ENCODE measurements around the gene LZTS3. TPM values are rescaled to one million over a fixed set of nuclear protein-coding genes. Genes with fewer than 3 reads are reported as not detected.
A peak's percentile ranks its signal among the peaks of the same experiment; 100 is the strongest.

Gene LZTS3
- total and polyA plus RNA-seq, 2 of the 13 experiments (the other 11 are each of a cell fraction or from before 2014, with no cell fraction given) = 10.1 to 31.3 TPM

DNA sequence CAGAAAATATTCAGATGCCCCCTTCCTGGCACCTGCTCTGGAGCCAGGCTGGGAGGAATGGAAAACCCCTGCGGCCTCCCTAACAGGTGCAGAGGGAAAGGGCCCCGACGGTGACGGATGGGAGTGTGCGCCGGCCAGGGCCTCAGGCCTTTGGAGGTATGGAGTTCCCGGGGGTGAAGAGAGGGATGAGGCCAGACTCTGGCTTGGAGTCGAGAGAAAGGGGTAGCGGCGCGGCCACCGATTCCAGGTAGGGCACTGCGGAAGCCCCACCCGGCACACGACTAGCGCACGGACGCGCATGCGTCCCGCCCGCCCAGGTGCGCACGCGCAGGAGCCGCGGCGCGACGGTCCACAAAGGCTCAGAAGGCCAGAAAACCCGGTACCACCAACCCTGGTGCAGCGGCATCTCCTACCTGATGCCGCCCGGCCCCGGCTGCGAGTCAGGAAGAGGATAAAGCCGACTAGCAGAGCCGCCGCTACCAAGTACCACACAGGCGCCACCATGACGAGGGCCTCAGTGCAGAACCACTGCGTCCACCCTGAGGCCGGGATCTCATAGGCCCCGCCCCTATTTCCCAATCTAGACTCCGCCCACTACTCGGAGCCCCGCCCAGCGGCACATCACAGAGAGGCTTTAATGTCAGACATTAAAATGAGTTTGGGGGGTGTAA lies 30.9 kb upstream of the LZTS3 start, which contains the start of gene DDRGK1 (continued):
- TF ChIP-seq, protein P1, sequence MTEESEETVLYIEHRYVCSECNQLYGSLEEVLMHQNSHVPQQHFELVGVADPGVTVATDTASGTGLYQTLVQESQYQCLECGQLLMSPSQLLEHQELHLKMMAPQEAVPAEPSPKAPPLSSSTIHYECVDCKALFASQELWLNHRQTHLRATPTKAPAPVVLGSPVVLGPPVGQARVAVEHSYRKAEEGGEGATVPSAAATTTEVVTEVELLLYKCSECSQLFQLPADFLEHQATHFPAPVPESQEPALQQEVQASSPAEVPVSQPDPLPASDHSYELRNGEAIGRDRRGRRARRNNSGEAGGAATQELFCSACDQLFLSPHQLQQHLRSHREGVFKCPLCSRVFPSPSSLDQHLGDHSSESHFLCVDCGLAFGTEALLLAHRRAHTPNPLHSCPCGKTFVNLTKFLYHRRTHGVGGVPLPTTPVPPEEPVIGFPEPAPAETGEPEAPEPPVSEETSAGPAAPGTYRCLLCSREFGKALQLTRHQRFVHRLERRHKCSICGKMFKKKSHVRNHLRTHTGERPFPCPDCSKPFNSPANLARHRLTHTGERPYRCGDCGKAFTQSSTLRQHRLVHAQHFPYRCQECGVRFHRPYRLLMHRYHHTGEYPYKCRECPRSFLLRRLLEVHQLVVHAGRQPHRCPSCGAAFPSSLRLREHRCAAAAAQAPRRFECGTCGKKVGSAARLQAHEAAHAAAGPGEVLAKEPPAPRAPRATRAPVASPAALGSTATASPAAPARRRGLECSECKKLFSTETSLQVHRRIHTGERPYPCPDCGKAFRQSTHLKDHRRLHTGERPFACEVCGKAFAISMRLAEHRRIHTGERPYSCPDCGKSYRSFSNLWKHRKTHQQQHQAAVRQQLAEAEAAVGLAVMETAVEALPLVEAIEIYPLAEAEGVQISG (CRISPR knock-in tag; IDR thresholded peaks at IDR 0.05) = peak; percentile 80
- TF ChIP-seq IKZF1 (IDR thresholded peaks at IDR 0.05) = no peak
- no peak for TF ChIP-seq ZNF10 (CRISPR knock-in tag; IDR thresholded peaks at IDR 0.05; ENCODE audit: borderline replicate concordance, low read depth)
- TF ChIP-seq POLR2AphosphoS2 (IDR thresholded peaks at IDR 0.05; ENCODE audit: low read depth, low read length) = peak; percentile 80
- peak; percentile 56; the same call in 1 of the 2 replicates for TF ChIP-seq ZKSCAN1 (IDR thresholded peaks at IDR 0.05; ENCODE audit: low read length)
- TF ChIP-seq GZF1 (CRISPR knock-in tag; IDR thresholded peaks at IDR 0.05) = no peak
- no peak; the same call in 1 of the 2 replicates for TF ChIP-seq RCOR2 (CRISPR knock-in tag; IDR thresholded peaks at IDR 0.05)
- peak; percentile 96 for TF ChIP-seq ZNF816 (CRISPR knock-in tag; IDR thresholded peaks at IDR 0.05; ENCODE audit: borderline replicate concordance)
- no peak for TF ChIP-seq ZNF34 (CRISPR knock-in tag; IDR thresholded peaks at IDR 0.05; ENCODE audit: borderline replicate concordance)
- TF ChIP-seq, protein P2, sequence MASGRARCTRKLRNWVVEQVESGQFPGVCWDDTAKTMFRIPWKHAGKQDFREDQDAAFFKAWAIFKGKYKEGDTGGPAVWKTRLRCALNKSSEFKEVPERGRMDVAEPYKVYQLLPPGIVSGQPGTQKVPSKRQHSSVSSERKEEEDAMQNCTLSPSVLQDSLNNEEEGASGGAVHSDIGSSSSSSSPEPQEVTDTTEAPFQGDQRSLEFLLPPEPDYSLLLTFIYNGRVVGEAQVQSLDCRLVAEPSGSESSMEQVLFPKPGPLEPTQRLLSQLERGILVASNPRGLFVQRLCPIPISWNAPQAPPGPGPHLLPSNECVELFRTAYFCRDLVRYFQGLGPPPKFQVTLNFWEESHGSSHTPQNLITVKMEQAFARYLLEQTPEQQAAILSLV (CRISPR knock-in tag; IDR thresholded peaks at IDR 0.05; ENCODE audit: borderline replicate concordance) = peak; percentile 99
- peak; percentile 68; the same call in 1 of the 2 replicates for TF ChIP-seq ZBTB42 (CRISPR knock-in tag; IDR thresholded peaks at IDR 0.05)
- TF ChIP-seq TGIF2 (CRISPR knock-in tag; IDR thresholded peaks at IDR 0.05) = peak; percentile 87
- TF ChIP-seq ZNF230 (CRISPR knock-in tag; IDR thresholded peaks at IDR 0.05) = peak; percentile 99
- TF ChIP-seq, protein P3, sequence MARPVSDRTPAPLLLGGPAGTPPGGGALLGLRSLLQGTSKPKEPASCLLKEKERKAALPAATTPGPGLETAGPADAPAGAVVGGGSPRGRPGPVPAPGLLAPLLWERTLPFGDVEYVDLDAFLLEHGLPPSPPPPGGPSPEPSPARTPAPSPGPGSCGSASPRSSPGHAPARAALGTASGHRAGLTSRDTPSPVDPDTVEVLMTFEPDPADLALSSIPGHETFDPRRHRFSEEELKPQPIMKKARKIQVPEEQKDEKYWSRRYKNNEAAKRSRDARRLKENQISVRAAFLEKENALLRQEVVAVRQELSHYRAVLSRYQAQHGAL (CRISPR knock-in tag; IDR thresholded peaks at IDR 0.05; ENCODE audit: not compliant biosample characterization) = peak; percentile 80
- TF ChIP-seq ZZZ3 (CRISPR knock-in tag; IDR thresholded peaks at IDR 0.05; ENCODE audit: borderline replicate concordance) = peak; percentile 91; the same call in 1 of the 2 replicates
- TF ChIP-seq ZNF616 (CRISPR knock-in tag; IDR thresholded peaks at IDR 0.05; ENCODE audit: low read depth) = 0 out of 2 replicates have a peak, but pooled peaks have one; percentile 90
- no peak for TF ChIP-seq ZSCAN30 (CRISPR knock-in tag; IDR thresholded peaks at IDR 0.05)
- peak; percentile 35; the same call in 1 of the 2 replicates for TF ChIP-seq ZNF703 (CRISPR knock-in tag; IDR thresholded peaks at IDR 0.05; ENCODE audit: borderline replicate concordance)
- peak; percentile 95 for TF ChIP-seq NFKB2 (CRISPR knock-in tag; IDR thresholded peaks at IDR 0.05; ENCODE audit: borderline replicate concordance)
- TF ChIP-seq NFIC (IDR thresholded peaks at IDR 0.05; ENCODE audit: low read length) = no peak; the same call in 1 of the 2 replicates
- no peak for TF ChIP-seq ZNF775 (CRISPR knock-in tag; IDR thresholded peaks at IDR 0.05; ENCODE audit: borderline replicate concordance)
- no peak for TF ChIP-seq RBAK (CRISPR knock-in tag; IDR thresholded peaks at IDR 0.05)
- TF ChIP-seq, protein P4, sequence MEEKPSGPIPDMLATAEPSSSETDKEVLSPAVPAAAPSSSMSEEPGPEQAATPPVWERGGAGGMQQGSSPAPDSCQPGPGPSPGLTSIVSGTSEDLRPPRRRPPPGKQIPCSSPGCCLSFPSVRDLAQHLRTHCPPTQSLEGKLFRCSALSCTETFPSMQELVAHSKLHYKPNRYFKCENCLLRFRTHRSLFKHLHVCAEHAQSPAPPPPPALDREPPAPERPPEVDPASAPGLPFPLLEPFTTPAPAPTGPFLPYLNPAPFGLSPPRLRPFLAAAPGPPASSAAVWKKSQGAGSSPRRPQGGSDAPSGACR (CRISPR knock-in tag; IDR thresholded peaks at IDR 0.05) = peak; percentile 96
- TF ChIP-seq ZNF432 (CRISPR knock-in tag; IDR thresholded peaks at IDR 0.05; ENCODE audit: borderline replicate concordance) = no peak; the same call in 1 of the 2 replicates
- TF ChIP-seq HIVEP1 (CRISPR knock-in tag; IDR thresholded peaks at IDR 0.05) = peak; percentile 59; the same call in 1 of the 2 replicates
- peak; percentile 52; the same call in 1 of the 2 replicates for TF ChIP-seq ZNF121 (CRISPR knock-in tag; IDR thresholded peaks at IDR 0.05)
